Measurements from ENCODE around the gene TRIM34. TPM values are rescaled to one million over a fixed set of nuclear protein-coding genes. Genes with fewer than 3 reads are reported as not detected.
"Not testable (repeated sequence)": the region's sequence is repeated elsewhere in the genome, so short reads cannot be mapped to it uniquely, and the experiment has no call there.

TRIM34 gene
- total RNA-seq, 1 experiment from 2014 or later, result 1.5 TPM

DNA sequence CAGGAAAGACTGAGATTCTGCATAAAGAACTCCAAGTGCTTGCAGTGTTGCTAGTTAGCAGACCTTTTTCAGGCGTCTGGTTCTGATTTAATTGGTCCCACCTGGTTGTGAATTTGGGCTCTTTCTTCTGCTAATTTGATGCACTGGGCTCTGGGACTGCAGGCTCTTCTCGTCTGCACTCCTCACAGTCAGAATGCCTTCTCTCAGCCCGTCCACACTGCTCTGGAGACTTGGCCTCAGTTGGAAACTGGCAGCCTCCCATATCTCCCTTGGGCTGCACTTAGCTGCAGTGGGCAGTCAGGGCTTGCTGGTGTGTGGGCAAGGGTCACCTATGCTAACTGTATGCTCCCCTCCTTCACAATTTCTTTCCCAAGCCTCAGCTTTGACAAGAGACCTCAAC, 26.8 kb upstream of the TRIM34 start:
- ChIA-PET POLR2A (interaction anchor here (0.5 kb wide), 1 partner anchor 9 kb away, joined by 9 read pairs; no protein-coding TSS in a partner anchor), CTCF (no interaction called here)
- TF ChIP-seq, protein P1, sequence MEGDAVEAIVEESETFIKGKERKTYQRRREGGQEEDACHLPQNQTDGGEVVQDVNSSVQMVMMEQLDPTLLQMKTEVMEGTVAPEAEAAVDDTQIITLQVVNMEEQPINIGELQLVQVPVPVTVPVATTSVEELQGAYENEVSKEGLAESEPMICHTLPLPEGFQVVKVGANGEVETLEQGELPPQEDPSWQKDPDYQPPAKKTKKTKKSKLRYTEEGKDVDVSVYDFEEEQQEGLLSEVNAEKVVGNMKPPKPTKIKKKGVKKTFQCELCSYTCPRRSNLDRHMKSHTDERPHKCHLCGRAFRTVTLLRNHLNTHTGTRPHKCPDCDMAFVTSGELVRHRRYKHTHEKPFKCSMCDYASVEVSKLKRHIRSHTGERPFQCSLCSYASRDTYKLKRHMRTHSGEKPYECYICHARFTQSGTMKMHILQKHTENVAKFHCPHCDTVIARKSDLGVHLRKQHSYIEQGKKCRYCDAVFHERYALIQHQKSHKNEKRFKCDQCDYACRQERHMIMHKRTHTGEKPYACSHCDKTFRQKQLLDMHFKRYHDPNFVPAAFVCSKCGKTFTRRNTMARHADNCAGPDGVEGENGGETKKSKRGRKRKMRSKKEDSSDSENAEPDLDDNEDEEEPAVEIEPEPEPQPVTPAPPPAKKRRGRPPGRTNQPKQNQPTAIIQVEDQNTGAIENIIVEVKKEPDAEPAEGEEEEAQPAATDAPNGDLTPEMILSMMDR (IDR thresholded peaks at IDR 0.05), result no peak
- no peak for TF ChIP-seq SIN3A (IDR thresholded peaks at IDR 0.05; ENCODE audit: borderline replicate concordance, insufficient read depth, low read depth, low read length)
- no peak for TF ChIP-seq TCF7L2 (IDR thresholded peaks at IDR 0.05; ENCODE audit: low read depth, low read length)
- no peak for TF ChIP-seq POLR2AphosphoS5 (IDR thresholded peaks at IDR 0.05; ENCODE audit: low read depth, low read length)
- TF ChIP-seq, protein P2, sequence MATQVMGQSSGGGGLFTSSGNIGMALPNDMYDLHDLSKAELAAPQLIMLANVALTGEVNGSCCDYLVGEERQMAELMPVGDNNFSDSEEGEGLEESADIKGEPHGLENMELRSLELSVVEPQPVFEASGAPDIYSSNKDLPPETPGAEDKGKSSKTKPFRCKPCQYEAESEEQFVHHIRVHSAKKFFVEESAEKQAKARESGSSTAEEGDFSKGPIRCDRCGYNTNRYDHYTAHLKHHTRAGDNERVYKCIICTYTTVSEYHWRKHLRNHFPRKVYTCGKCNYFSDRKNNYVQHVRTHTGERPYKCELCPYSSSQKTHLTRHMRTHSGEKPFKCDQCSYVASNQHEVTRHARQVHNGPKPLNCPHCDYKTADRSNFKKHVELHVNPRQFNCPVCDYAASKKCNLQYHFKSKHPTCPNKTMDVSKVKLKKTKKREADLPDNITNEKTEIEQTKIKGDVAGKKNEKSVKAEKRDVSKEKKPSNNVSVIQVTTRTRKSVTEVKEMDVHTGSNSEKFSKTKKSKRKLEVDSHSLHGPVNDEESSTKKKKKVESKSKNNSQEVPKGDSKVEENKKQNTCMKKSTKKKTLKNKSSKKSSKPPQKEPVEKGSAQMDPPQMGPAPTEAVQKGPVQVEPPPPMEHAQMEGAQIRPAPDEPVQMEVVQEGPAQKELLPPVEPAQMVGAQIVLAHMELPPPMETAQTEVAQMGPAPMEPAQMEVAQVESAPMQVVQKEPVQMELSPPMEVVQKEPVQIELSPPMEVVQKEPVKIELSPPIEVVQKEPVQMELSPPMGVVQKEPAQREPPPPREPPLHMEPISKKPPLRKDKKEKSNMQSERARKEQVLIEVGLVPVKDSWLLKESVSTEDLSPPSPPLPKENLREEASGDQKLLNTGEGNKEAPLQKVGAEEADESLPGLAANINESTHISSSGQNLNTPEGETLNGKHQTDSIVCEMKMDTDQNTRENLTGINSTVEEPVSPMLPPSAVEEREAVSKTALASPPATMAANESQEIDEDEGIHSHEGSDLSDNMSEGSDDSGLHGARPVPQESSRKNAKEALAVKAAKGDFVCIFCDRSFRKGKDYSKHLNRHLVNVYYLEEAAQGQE (IDR thresholded peaks at IDR 0.05; ENCODE audit: insufficient read depth in 1 of 2, low read depth in 2 of 2, low read length in 1 of 2), result no peak
- Histone ChIP-seq H3K27me3 (ENCODE audit: control insufficient read depth, insufficient read depth, low read length) (no peaks in the 10 kb centered on the region), H3K36me3 (ENCODE audit: control insufficient read depth, insufficient read depth, low read length) (no peaks in the 10 kb centered on the region), H3K4me1 (ENCODE audit: control insufficient read depth, insufficient read depth, low read length) (peaks cover 37% of the 10 kb centered on the region), H3K27ac (ENCODE audit: low read length) (peak overlapping the region; percentile 87), H3K4me3 (ENCODE audit: low read depth in 2 of 2, low read length in 2 of 2) (peak overlapping the region; percentile 77 to 97), H3K9me3 (ENCODE audit: control insufficient read depth, insufficient read depth, low read depth, low read length) (no peaks in the 10 kb centered on the region)
- ATAC-seq, result peak; percentile 39; the same call in 1 of the 2 replicates
- in situ Hi-C loops (cut with HindIII; ENCODE audit: low pct_unique_long_range_greater_than_20kb, low sequenced_read_pairs), result no loop called here
- DNase-seq (ENCODE audit: low read depth, low spot score), result no peak
- BruUV-seq (replicated peaks), result no TSS peak
- intact Hi-C loops (cut with micrococcal nuclease; ENCODE audit: unreplicated experiment), result loop anchor here (5.0 kb wide), 1 partner anchor 89 kb away; the partner anchor contains the start of genes TRIM22 and TRIM5

DNA sequence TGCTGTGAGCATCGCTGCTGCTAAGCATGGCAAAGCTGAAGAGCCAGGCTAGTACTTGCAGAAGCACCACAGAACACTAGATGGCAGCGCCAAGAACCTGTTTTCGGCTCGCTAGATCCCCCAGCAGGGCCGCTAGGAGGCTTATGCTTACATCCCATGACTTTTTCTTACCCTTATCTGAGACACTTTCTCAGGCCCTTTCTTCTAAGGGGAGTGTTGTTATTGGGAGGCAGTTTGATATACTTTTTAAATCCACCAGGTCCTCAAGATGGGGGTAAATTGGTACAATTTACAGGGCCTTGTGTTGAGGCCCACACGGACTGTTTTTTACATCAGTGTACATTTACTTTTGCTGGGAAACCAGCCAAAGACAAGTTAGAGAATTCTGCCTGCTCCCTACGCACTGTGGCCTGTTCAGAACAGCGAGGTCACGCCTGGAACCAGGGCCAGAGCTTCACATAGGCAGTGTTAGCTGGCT, 24.4 kb upstream of the TRIM34 start:
- CTCF ChIA-PET, result interaction anchor here (0.5 to 1.4 kb wide), 6 partner anchors 9 to 358 kb away, joined by 3 to 9 read pairs (median 4); partner anchors contain the start of genes OR52E5 and TRIM5
- Histone ChIP-seq H3K36me3 (ENCODE audit: control insufficient read depth, insufficient read depth, low read length) (peaks cover 4% of the 10 kb centered on the region), H3K4me3 (ENCODE audit: low read depth in 2 of 2, low read length in 2 of 2) (peak overlapping the region; percentile 23 to 24), H3K27ac (ENCODE audit: low read length) (peak overlapping the region; percentile 86), H3K4me1 (ENCODE audit: control insufficient read depth, insufficient read depth, low read length) (peaks cover 38% of the 10 kb centered on the region), H3K27me3 (ENCODE audit: control insufficient read depth, insufficient read depth, low read length) (no peaks in the 10 kb centered on the region), H3K9me3 (ENCODE audit: control insufficient read depth, insufficient read depth, low read depth, low read length) (no peaks in the 10 kb centered on the region)
- DNase-seq (ENCODE audit: low read depth, low spot score) (peak; percentile 82), ATAC-seq (peak; percentile 86)
- no peak for TF ChIP-seq SIN3A (IDR thresholded peaks at IDR 0.05; ENCODE audit: borderline replicate concordance, insufficient read depth, low read depth, low read length)
- TF ChIP-seq, protein P1 (IDR thresholded peaks at IDR 0.05), result peak; percentile 98
- no TSS peak for BruUV-seq (replicated peaks)
- intact Hi-C loops (cut with micrococcal nuclease; ENCODE audit: unreplicated experiment) (loop anchor here (2.0 kb wide), 1 partner anchor 208 kb away; the partner anchor contains the start of gene OR52N2), in situ Hi-C loops (cut with HindIII; ENCODE audit: low pct_unique_long_range_greater_than_20kb, low sequenced_read_pairs) (no loop called here)
- POLR2A ChIA-PET, result interaction anchor here (0.6 kb wide), 1 partner anchor 15 kb away, joined by 5 read pairs; no protein-coding TSS in a partner anchor

DNA sequence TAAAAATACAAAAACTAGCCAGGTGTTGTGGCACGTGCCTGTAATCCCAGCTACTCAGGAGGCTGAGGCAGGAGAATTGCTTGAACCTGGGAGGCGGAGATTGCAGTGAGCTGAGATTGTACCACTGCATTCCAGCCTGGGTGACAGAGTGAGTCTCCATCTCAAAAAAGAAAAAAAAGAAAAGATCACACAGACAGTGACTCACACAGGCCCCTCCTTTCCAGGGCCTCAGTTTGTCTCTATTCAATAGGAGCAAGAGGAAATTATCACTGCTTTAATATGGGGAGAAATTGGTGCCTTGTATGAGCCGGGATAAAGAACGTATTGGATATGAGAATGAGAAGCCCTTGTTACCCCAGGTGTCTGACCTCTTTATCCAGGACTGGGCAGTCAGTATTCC, 22.0 kb upstream of the TRIM34 start:
- Histone ChIP-seq H3K36me3 (ENCODE audit: control insufficient read depth, insufficient read depth, low read length) (peaks cover 14% of the 10 kb centered on the region), H3K4me1 (ENCODE audit: control insufficient read depth, insufficient read depth, low read length) (peaks cover 37% of the 10 kb centered on the region)
- intact Hi-C loops (cut with micrococcal nuclease; ENCODE audit: unreplicated experiment); POLR2A ChIA-PET; in situ Hi-C loops (cut with HindIII; ENCODE audit: low pct_unique_long_range_greater_than_20kb, low sequenced_read_pairs); H3K4me3 ChIP-seq (ENCODE audit: low read depth in 2 of 2, low read length in 2 of 2); H3K27ac ChIP-seq (ENCODE audit: low read length); H3K9me3 ChIP-seq (ENCODE audit: control insufficient read depth, insufficient read depth, low read depth, low read length); BruUV-seq (replicated peaks); H3K27me3 ChIP-seq (ENCODE audit: control insufficient read depth, insufficient read depth, low read length); ATAC-seq; DNase-seq (ENCODE audit: low read depth, low spot score): not testable (repeated sequence)
- CTCF ChIA-PET, result interaction anchor here (1.0 kb wide), 1 partner anchor 83 kb away, joined by 5 read pairs; no protein-coding TSS in a partner anchor

Measured in Panc1 (cell line).